ENCODE results near the gene ZNF786. TPM values are rescaled to one million over a fixed set of nuclear protein-coding genes. Genes with fewer than 3 reads are reported as not detected.

The ZNF786 gene
- total and polyA plus RNA-seq, 9 of the 15 experiments (the other 6 are each of a cell fraction or from before 2014, with no cell fraction given), result 0.31 to 5.4 (median 3.0) TPM

GRCh38 chr7:149090397-149091195 lies at the start of gene ZNF786 (continued):
- TF ChIP-seq, protein P1, sequence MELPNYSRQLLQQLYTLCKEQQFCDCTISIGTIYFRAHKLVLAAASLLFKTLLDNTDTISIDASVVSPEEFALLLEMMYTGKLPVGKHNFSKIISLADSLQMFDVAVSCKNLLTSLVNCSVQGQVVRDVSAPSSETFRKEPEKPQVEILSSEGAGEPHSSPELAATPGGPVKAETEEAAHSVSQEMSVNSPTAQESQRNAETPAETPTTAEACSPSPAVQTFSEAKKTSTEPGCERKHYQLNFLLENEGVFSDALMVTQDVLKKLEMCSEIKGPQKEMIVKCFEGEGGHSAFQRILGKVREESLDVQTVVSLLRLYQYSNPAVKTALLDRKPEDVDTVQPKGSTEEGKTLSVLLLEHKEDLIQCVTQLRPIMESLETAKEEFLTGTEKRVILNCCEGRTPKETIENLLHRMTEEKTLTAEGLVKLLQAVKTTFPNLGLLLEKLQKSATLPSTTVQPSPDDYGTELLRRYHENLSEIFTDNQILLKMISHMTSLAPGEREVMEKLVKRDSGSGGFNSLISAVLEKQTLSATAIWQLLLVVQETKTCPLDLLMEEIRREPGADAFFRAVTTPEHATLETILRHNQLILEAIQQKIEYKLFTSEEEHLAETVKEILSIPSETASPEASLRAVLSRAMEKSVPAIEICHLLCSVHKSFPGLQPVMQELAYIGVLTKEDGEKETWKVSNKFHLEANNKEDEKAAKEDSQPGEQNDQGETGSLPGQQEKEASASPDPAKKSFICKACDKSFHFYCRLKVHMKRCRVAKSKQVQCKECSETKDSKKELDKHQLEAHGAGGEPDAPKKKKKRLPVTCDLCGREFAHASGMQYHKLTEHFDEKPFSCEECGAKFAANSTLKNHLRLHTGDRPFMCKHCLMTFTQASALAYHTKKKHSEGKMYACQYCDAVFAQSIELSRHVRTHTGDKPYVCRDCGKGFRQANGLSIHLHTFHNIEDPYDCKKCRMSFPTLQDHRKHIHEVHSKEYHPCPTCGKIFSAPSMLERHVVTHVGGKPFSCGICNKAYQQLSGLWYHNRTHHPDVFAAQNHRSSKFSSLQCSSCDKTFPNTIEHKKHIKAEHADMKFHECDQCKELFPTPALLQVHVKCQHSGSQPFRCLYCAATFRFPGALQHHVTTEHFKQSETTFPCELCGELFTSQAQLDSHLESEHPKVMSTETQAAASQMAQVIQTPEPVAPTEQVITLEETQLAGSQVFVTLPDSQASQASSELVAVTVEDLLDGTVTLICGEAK (IDR thresholded peaks at IDR 0.05), result peak; percentile 65
- TF ChIP-seq, protein P1 (CRISPR knock-in tag; IDR thresholded peaks at IDR 0.05), result no peak
- TF ChIP-seq RBM34 (IDR thresholded peaks at IDR 0.05; ENCODE audit: borderline replicate concordance, insufficient read depth, low read length), result peak; percentile 97
- peak; percentile 80; the same call in 1 of the 2 replicates for TF ChIP-seq FOXP1 (CRISPR knock-in tag; IDR thresholded peaks at IDR 0.05)
- TF ChIP-seq RBBP5 (IDR thresholded peaks at IDR 0.05; ENCODE audit: borderline replicate concordance, insufficient read depth, low read length, poor library complexity, severe bottlenecking), result peak; percentile 100
- no peak for TF ChIP-seq NR0B1 (IDR thresholded peaks at IDR 0.05; ENCODE audit: partially characterized antibody)
- peak; percentile 46; the same call in 1 of the 2 replicates for TF ChIP-seq MBD2 (IDR thresholded peaks at IDR 0.05; ENCODE audit: borderline replicate concordance, low read depth)
- TF ChIP-seq THAP12 (CRISPR knock-in tag; IDR thresholded peaks at IDR 0.05), result peak; percentile 55; the same call in 1 of the 2 replicates
- TF ChIP-seq EGR1 (conservative IDR thresholded peaks at IDR 0.05), result peak; percentile 98
- TF ChIP-seq, protein P2, sequence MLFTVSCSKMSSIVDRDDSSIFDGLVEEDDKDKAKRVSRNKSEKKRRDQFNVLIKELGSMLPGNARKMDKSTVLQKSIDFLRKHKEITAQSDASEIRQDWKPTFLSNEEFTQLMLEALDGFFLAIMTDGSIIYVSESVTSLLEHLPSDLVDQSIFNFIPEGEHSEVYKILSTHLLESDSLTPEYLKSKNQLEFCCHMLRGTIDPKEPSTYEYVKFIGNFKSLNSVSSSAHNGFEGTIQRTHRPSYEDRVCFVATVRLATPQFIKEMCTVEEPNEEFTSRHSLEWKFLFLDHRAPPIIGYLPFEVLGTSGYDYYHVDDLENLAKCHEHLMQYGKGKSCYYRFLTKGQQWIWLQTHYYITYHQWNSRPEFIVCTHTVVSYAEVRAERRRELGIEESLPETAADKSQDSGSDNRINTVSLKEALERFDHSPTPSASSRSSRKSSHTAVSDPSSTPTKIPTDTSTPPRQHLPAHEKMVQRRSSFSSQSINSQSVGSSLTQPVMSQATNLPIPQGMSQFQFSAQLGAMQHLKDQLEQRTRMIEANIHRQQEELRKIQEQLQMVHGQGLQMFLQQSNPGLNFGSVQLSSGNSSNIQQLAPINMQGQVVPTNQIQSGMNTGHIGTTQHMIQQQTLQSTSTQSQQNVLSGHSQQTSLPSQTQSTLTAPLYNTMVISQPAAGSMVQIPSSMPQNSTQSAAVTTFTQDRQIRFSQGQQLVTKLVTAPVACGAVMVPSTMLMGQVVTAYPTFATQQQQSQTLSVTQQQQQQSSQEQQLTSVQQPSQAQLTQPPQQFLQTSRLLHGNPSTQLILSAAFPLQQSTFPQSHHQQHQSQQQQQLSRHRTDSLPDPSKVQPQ (CRISPR knock-in tag; IDR thresholded peaks at IDR 0.05; ENCODE audit: borderline replicate concordance), result no peak
